T-helper 1 cell treated with Interleukin-12 subunit alpha and Interleukin-12 subunit beta and Interleukin-4 antibody, amounts not matched to agents 30 μg/mL and 1 μg/mL, for 36 hours (primary cell): ENCODE results near the gene AIRE.
"Not testable (repeated sequence)": the region's sequence is repeated elsewhere in the genome, so short reads cannot be mapped to it uniquely, and the experiment has no call there.

Experiments used
- H3K27ac Mint-ChIP-seq: one replicate; pipeline ENCODE4 v1.8.0; 2021; ENCODE audit warnings: mild to moderate bottlenecking, mixed read lengths
- H3K27me3 Mint-ChIP-seq: one replicate; pipeline ENCODE4 v1.8.0; 2021; ENCODE audit warnings: low read depth, mixed read lengths
- H3K36me3 Mint-ChIP-seq: one replicate; pipeline ENCODE4 v1.8.0; 2021; ENCODE audit warnings: low read depth, mixed read lengths
- H3K4me1 Mint-ChIP-seq: one replicate; pipeline ENCODE4 v1.8.0; 2021; ENCODE audit warnings: low read depth, mixed read lengths
- H3K4me3 Mint-ChIP-seq: one replicate; pipeline ENCODE4 v1.8.0; 2021; ENCODE audit warnings: mild to moderate bottlenecking, moderate library complexity, mixed read lengths
- H3K9me3 Mint-ChIP-seq: one replicate; pipeline ENCODE4 v1.8.0; 2021; ENCODE audit warnings: mixed read lengths

Gene AIRE

DNA sequence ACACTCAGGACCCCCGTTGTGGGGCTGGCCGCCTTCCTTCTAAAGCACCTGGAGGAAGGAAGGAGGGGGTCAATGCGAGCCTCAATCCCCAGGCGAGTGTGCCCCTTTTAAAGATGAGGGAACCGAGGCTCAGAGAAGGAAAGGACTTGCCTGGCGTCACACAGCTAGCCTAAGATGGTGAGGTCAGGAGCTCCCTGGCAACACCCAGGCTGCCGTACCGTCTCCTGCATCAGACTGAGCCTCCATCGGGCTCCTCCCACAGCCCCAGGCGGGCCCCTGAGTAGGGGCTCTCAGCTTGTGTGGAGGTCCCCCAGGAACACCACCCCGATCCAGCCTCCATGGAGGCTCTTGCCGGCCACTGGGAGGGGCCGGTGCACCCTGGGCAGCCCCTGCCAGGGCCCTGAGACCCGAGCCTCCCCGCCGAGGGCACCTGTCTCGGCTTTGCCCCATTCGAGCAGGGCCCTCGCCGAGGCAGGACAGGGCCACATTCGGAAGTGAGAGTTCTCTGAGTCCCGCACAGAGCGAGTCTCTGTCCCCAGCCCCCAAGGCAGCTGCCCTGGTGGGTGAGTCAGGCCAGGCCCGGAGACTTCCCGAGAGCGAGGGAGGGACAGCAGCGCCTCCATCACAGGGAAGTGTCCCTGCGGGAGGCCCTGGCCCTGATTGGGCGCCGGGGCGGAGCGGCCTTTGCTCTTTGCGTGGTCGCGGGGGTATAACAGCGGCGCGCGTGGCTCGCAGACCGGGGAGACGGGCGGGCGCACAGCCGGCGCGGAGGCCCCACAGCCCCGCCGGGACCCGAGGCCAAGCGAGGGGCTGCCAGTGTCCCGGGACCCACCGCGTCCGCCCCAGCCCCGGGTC lies at the start of gene AIRE:
Gene AIRE, plus strand, starts transcription at position 739 of the 855 bp plus-strand sequence. CDS start 131 bp downstream, outside the sequence.
- H3K4me1 Mint-ChIP-seq = peaks cover 5% of the 10 kb centered on the region
- no peak within 1 kb of the TSS for H3K27ac Mint-ChIP-seq
- no peak within 1 kb of the TSS for H3K4me3 Mint-ChIP-seq
- no peaks in the 10 kb centered on the region for H3K27me3 Mint-ChIP-seq
- no peaks in the 10 kb centered on the region for H3K36me3 Mint-ChIP-seq
- no peaks in the 10 kb centered on the region for H3K9me3 Mint-ChIP-seq

DNA sequence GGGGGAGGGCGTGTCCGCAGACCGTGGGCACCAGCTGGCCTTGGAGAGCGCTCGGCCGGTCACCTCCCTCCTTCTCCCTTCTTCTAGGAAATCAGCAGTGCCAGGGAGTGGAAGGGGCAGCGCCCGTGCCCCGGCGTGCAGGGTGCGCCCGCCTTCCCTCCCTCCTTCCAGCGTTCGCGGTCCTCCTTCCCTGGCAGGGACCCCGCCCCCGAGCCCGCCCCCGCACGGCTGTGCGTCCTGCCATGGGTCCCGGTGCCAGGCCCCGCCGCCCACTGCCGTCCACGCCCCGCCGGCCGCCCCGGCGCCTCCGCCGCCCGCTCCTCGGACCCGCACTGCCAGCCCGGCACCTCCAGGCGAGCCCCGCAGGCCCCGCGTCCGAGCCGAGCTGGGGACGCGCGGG lies 45.3 kb upstream of the AIRE start:
- not testable (repeated sequence) for H3K4me3 Mint-ChIP-seq, H3K9me3 Mint-ChIP-seq, H3K27me3 Mint-ChIP-seq, H3K36me3 Mint-ChIP-seq, H3K4me1 Mint-ChIP-seq, H3K27ac Mint-ChIP-seq

- not testable (repeated sequence) for H3K27ac Mint-ChIP-seq, H3K36me3 Mint-ChIP-seq, H3K4me1 Mint-ChIP-seq
These were observed 44.8 kb upstream of the AIRE start, which contains the start of gene ICOSLG for GRCh38 chr21:44240842-44241241. TSS of gene ICOSLG (minus strand) at chr21:44240943. CDS start at chr21:44240817, 126 bp downstream.

GRCh38 chr21:44241281-44241680 lies 44.4 kb upstream of the AIRE start:
- not testable (repeated sequence) for H3K27me3 Mint-ChIP-seq, H3K4me1 Mint-ChIP-seq, H3K4me3 Mint-ChIP-seq, H3K27ac Mint-ChIP-seq, H3K36me3 Mint-ChIP-seq, H3K9me3 Mint-ChIP-seq

More at GRCh38 chr21:44240842-44241241, 44.8 kb upstream of the AIRE start, which contains the start of gene ICOSLG:
- not testable (repeated sequence) for H3K4me3 Mint-ChIP-seq, H3K9me3 Mint-ChIP-seq, H3K27me3 Mint-ChIP-seq

- H3K36me3 Mint-ChIP-seq, H3K27ac Mint-ChIP-seq, H3K27me3 Mint-ChIP-seq, H3K4me3 Mint-ChIP-seq, H3K4me1 Mint-ChIP-seq, H3K9me3 Mint-ChIP-seq: not testable (repeated sequence)
These were observed 41.7 kb upstream of the AIRE start for GRCh38 chr21:44243980-44244379.

DNA sequence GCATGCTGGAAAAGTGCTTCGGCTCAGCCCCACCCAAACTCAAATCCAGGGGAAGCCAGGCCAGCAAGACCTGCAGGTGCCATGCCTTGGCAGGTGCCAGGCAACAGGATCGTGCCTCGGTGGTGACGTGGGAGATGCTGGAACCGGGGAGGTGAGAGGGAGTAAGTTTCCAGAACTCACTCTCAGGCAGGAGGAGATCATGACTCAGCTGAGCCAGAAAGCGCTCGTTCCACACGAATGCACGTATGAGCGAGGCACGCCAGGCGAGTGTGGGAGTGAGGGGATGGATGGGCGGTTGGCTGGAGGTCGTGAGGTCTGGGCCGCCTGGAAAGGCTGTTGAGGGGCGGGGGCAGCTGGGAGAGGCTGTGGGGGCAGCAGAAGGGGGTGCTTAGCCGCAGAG lies 37.8 kb upstream of the AIRE start:
- not testable (repeated sequence) for H3K9me3 Mint-ChIP-seq, H3K4me1 Mint-ChIP-seq, H3K27me3 Mint-ChIP-seq, H3K4me3 Mint-ChIP-seq, H3K36me3 Mint-ChIP-seq, H3K27ac Mint-ChIP-seq

GRCh38 chr21:44249204-44250037 lies 36.3 kb upstream of the AIRE start:
- not testable (repeated sequence) for H3K4me3 Mint-ChIP-seq, H3K36me3 Mint-ChIP-seq, H3K27ac Mint-ChIP-seq, H3K4me1 Mint-ChIP-seq, H3K9me3 Mint-ChIP-seq, H3K27me3 Mint-ChIP-seq

DNA sequence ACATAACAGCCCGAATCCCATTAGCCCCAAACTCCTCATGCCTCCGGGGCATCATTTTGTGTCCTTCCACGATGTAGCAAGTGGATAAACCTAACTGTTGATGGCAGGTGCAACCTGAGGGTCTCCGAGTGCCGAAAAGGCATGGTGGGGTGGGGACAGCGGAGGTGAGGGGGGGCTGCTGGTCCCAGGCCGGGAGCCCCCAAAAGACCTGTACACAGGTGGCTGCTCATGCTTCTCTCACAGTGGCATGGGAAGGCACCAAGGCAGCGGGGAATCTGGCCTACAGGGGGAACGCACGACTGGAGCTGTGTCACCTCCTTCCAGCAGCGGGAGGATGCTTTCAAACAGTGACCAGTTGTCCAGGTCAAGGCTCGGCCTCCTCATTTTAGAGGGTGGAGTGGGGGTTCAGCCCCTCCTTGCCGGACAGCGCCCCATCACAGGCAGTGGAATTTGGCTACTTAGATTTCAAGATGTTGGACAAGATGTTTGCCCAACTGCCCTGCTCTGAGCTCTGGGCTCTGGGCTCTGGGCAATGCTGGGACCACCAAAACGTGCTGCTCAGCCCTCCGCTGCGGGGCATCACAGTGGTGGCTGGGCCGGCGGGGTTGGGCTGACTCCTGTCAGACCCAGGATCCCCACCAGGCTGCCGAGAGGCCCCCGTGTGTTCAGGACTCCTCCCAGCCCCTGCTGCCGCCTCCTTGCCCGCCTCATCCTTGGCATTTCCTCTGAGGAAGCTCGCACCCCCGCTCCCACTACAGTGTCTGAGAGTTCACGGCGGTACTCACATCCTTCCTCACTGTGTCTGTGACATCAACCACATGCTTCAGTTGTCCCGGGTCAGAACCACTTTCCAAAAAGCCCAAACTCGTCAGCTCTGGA lies 31.6 kb upstream of the AIRE start:
- H3K4me1 Mint-ChIP-seq = no peaks in the 10 kb centered on the region
- H3K4me3 Mint-ChIP-seq = no peak overlapping the region
- H3K9me3 Mint-ChIP-seq = no peaks in the 10 kb centered on the region
- H3K27ac Mint-ChIP-seq = no peak overlapping the region
- H3K27me3 Mint-ChIP-seq = peaks cover 5% of the 10 kb centered on the region
- no peaks in the 10 kb centered on the region for H3K36me3 Mint-ChIP-seq

- H3K36me3 Mint-ChIP-seq = no peaks in the 10 kb centered on the region
- no peaks in the 10 kb centered on the region for H3K9me3 Mint-ChIP-seq
- no peak overlapping the region for H3K4me3 Mint-ChIP-seq
- no peak overlapping the region for H3K27ac Mint-ChIP-seq
- H3K4me1 Mint-ChIP-seq = no peaks in the 10 kb centered on the region
- H3K27me3 Mint-ChIP-seq = peaks cover 16% of the 10 kb centered on the region
These were observed 30.1 kb upstream of the AIRE start for GRCh38 chr21:44255511-44255981.

GRCh38 chr21:44258056-44258725 lies 27.5 kb upstream of the AIRE start:
- Mint-ChIP-seq H3K4me1 (no peaks in the 10 kb centered on the region), H3K27ac (no peak overlapping the region), H3K36me3 (no peaks in the 10 kb centered on the region), H3K4me3 (no peak overlapping the region), H3K9me3 (no peaks in the 10 kb centered on the region), H3K27me3 (peaks cover 16% of the 10 kb centered on the region)

DNA sequence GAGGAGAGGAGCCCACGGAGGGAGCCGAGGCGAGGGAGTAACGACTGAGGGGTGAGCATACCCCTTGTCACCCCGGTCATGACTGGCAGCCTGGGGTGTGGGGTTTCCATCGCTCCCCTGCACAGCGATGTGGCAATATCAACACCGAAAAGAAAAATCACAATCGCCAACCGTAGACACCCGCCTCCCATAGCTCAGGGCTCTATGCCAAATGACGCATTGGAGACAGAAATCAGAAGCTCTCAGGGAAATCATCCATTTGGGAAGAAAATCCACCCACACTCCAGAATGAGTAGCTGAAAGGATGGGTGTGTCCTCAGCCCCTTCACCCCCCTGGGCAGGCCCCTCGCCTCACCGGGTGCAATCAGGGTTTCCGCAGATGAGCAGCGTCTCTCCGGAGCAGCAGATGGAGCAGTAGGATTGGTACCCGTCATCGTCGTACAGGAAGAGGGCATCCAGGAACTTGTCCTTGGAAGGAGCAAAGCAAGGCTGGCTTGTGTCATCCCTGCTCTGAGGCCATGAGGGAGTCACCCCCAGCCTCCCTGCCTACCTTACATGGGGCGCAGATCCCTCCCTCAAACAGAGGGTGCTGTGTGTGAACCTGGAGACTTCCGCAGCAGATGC lies 26.5 kb upstream of the AIRE start:
- Mint-ChIP-seq H3K27ac (no peak overlapping the region), H3K27me3 (peaks cover 16% of the 10 kb centered on the region), H3K4me3 (no peak overlapping the region), H3K4me1 (no peaks in the 10 kb centered on the region), H3K36me3 (no peaks in the 10 kb centered on the region), H3K9me3 (no peaks in the 10 kb centered on the region)

DNA sequence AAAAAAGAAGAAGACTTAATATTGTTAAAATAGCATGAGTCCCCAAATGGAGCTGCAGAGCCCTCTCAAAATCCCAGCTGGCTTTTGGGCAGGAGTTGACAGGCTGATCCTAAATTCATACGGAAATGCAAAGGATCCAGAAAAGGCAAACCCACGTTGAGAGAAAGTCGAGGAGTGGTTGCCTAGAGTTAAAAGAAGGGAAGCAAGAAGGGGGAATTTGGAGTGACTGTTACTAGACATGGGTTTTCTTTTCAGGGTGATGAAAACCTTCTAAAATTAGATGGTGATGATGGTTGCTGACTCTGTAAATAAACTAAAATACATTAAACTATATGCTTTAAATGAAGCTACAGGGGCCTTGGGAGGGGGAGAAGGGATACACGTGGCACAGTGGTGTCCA lies 25.6 kb upstream of the AIRE start:
- Mint-ChIP-seq H3K4me3 (no peak overlapping the region), H3K36me3 (no peaks in the 10 kb centered on the region), H3K9me3 (no peaks in the 10 kb centered on the region), H3K27ac (no peak overlapping the region), H3K4me1 (no peaks in the 10 kb centered on the region), H3K27me3 (peaks cover 16% of the 10 kb centered on the region)

GRCh38 chr21:44260791-44261631 lies 24.7 kb upstream of the AIRE start:
- Mint-ChIP-seq H3K27ac (no peak overlapping the region), H3K27me3 (peaks cover 16% of the 10 kb centered on the region), H3K4me1 (no peaks in the 10 kb centered on the region), H3K4me3 (no peak overlapping the region), H3K9me3 (no peaks in the 10 kb centered on the region), H3K36me3 (no peaks in the 10 kb centered on the region)
